ENCODE results near the gene ANKRD53.

- no peak for TF ChIP-seq CTCF (IDR thresholded peaks at IDR 0.05; ENCODE audit: insufficient read depth, low read length, poor library complexity, severe bottlenecking)
- TF ChIP-seq EZH2phosphoT487 (conservative IDR thresholded peaks at IDR 0.05; ENCODE audit: low read length): no peak
Measured at GRCh38 chr2:70941701-70942100, 36.7 kb upstream of the ANKRD53 start.
